NT2/D1 (cell line): Measurements from ENCODE around the gene CFD.

Experiments used
- SUZ12 ChIP-seq: IDR thresholded peaks from 2 replicates; pipeline ENCODE4 v1.6.1; 2011; ENCODE audit not compliant: insufficient read length, insufficient read depth; ENCODE audit errors: extremely low read depth
- YY1 ChIP-seq: IDR thresholded peaks from 2 replicates; pipeline ENCODE4 v1.6.1; 2011; ENCODE audit not compliant: insufficient read length, insufficient read depth
- ZNF274 ChIP-seq: IDR thresholded peaks from 2 replicates; pipeline ENCODE4 v1.6.1; 2011; ENCODE audit warnings: mild to moderate bottlenecking, low read depth, low read length

DNA sequence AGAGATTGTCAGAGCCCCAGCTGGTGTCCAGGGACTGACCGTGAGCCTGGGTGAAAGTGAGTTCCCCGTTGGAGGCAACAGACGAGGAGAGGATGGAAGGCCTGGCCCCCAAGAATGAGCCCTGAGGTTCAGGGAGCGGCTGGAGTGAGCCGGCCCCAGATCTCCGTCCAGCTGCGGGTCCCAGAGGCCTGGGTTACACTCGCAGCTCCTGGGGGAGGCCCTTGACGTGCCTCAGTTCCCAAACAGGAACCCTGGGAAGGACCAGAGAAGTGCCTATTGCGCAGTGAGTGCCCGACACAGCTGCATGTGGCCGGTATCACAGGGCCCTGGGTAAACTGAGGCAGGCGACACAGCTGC is 8.5 kb upstream of the CFD start:
- no peak for TF ChIP-seq SUZ12
- no peak for TF ChIP-seq YY1
- no peak for TF ChIP-seq ZNF274
